ENCODE measurements around the gene RPUSD4.

The RPUSD4 gene

GRCh38 chr11:126163074-126163700, 48.3 kb downstream of the RPUSD4 start:
- H2BK5ac ChIP-seq (ENCODE audit: low read depth, low read length, poor library complexity): peak overlapping the region; percentile 15
- H3K79me1 ChIP-seq (ENCODE audit: low read length): peaks cover 9% of the 10 kb centered on the region
- peak overlapping the region; percentile 20 for H2BK12ac ChIP-seq (ENCODE audit: low read length)
- H3K9ac ChIP-seq (ENCODE audit: low read length): no peak overlapping the region
- no peak overlapping the region for H4K8ac ChIP-seq (ENCODE audit: low read depth, low read length)
- H2AFZ ChIP-seq (ENCODE audit: insufficient read depth, low read length, poor library complexity): no peak overlapping the region
- no peaks in the 10 kb centered on the region for H3K36me3 ChIP-seq (ENCODE audit: control insufficient read depth in 1 of 2, insufficient read depth in 2 of 2, low read length in 2 of 2)
- no peaks in the 10 kb centered on the region for H3K79me2 ChIP-seq (ENCODE audit: control insufficient read depth, insufficient read depth, low read length, poor library complexity)
- WGBS (ENCODE audit: extremely low coverage, insufficient coverage, insufficient read length): no CpG with 5 or more reads among the region's 22 CpGs
- no peak overlapping the region for H4K12ac ChIP-seq (ENCODE audit: low read depth, low read length)
- no peak overlapping the region for H3K4me3 ChIP-seq (ENCODE audit: low read depth, low read length)
- H3K4ac ChIP-seq (ENCODE audit: low read depth, low read length): no peak overlapping the region
- peak in 1 of 2 donors; percentile 18 for DNase-seq
- H4K91ac ChIP-seq (ENCODE audit: low read depth, low read length): peak overlapping the region; percentile 50
- no peak overlapping the region for H3K4me2 ChIP-seq (ENCODE audit: low read length)
- peaks cover 19 to 42% of the 10 kb centered on the region in 2 experiments for H3K4me1 ChIP-seq (ENCODE audit: control insufficient read depth in 1 of 2, insufficient read depth in 2 of 2, low read length in 2 of 2)
- H3K18ac ChIP-seq (ENCODE audit: low read length): no peak overlapping the region
- peak overlapping the region; percentile 23 for H2BK120ac ChIP-seq (ENCODE audit: insufficient read depth, low read length, poor library complexity)
- peak overlapping the region; percentile 10 for H3K14ac ChIP-seq (ENCODE audit: low read length)
- peaks cover 3% of the 10 kb centered on the region for H3K9me3 ChIP-seq (ENCODE audit: insufficient read depth, low read depth, low read length)
- peak overlapping the region; percentile 13 for H3K27ac ChIP-seq (ENCODE audit: low read depth, low read length)
- no peak overlapping the region for H3K23ac ChIP-seq (ENCODE audit: low read length)
- no peak overlapping the region for H2AK5ac ChIP-seq (ENCODE audit: low read length)
- H3K27me3 ChIP-seq (ENCODE audit: insufficient read depth, low read length): no peaks in the 10 kb centered on the region

DNA sequence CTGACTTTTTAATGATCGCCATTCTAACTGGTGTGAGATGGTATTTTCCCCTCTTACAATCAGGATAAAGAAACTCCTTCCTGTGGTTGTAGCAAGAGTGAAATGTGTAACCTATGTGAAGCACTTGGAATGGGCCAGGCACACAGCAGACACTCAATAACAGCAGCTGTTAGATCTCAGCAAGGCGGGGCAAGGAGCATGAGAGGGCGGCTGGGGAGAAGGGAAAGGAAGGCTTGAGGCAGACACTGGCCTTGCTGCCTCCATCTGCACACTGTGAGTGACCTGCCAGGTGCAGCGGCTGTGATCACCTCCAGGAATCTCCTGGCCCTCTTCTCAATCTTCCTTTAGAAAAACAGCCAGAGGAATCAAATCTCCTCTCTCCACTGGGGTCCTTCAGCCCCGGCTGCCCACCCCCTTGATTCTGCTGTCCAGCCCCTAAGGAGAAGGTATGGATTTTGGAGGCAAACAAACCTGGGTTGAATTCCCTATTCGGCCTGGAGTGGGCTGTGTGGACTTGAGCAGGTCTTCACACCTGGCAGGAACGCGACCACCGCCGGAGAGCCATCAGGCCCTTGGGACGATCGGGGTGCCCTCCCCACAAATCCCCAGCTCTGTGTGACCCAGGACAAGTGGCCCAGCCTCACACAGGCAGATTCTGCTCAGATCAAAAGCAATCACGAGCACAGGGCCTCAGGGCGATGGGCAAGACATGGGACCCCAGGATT, 49.0 kb downstream of the RPUSD4 start:
- Histone ChIP-seq H4K91ac (ENCODE audit: low read depth, low read length) (peak overlapping the region; percentile 9), H3K27me3 (ENCODE audit: insufficient read depth, low read length) (no peaks in the 10 kb centered on the region), H3K36me3 (ENCODE audit: control insufficient read depth in 1 of 2, insufficient read depth in 2 of 2, low read length in 2 of 2) (no peaks in the 10 kb centered on the region), H3K79me1 (ENCODE audit: low read length) (peaks cover 9% of the 10 kb centered on the region), H3K79me2 (ENCODE audit: control insufficient read depth, insufficient read depth, low read length, poor library complexity) (no peaks in the 10 kb centered on the region), H3K27ac (ENCODE audit: low read depth, low read length) (no peak overlapping the region), H2BK5ac (ENCODE audit: low read depth, low read length, poor library complexity) (no peak overlapping the region), H3K9ac (ENCODE audit: low read length) (no peak overlapping the region), H2BK120ac (ENCODE audit: insufficient read depth, low read length, poor library complexity) (no peak overlapping the region), H4K8ac (ENCODE audit: low read depth, low read length) (no peak overlapping the region), H3K4me1 (ENCODE audit: control insufficient read depth in 1 of 2, insufficient read depth in 2 of 2, low read length in 2 of 2) (peaks cover 21 to 43% of the 10 kb centered on the region in 2 experiments), H2AK5ac (ENCODE audit: low read length) (no peak overlapping the region), H3K4me3 (ENCODE audit: low read depth, low read length) (no peak overlapping the region), H3K23ac (ENCODE audit: low read length) (no peak overlapping the region), H3K18ac (ENCODE audit: low read length) (no peak overlapping the region), H3K9me3 (ENCODE audit: insufficient read depth, low read depth, low read length) (peaks cover 3% of the 10 kb centered on the region), H2AFZ (ENCODE audit: insufficient read depth, low read length, poor library complexity) (no peak overlapping the region), H3K4me2 (ENCODE audit: low read length) (no peak overlapping the region), H3K4ac (ENCODE audit: low read depth, low read length) (no peak overlapping the region), H2BK12ac (ENCODE audit: low read length) (no peak overlapping the region), H3K14ac (ENCODE audit: low read length) (peak overlapping the region; percentile 5), H4K12ac (ENCODE audit: low read depth, low read length) (no peak overlapping the region)
- no peak for DNase-seq
- no CpG with 5 or more reads among the region's 14 CpGs for WGBS (ENCODE audit: extremely low coverage, insufficient coverage, insufficient read length)

DNA sequence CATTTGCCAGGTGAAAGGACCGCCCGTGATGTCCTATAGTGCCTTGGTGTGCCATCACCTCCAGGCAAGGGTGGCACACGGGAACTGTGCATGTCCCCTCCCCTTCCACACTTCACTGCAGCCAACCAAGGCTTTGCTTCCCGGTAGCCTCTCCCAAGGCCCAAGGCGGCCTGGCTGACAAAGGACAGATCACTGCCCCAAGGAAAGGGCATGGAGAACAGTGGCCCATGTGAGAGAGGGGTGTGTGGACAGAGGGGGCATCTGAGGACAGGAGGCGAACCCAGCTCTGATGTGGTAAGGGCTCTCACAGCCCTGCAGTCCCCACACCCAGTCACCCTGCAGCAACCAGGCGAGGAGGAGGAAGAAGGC, 50.4 kb downstream of the RPUSD4 start:
- H3K4me2 ChIP-seq (ENCODE audit: low read length): no peak overlapping the region
- no peaks in the 10 kb centered on the region for H3K27me3 ChIP-seq (ENCODE audit: insufficient read depth, low read length)
- H3K4ac ChIP-seq (ENCODE audit: low read depth, low read length): no peak overlapping the region
- H3K14ac ChIP-seq (ENCODE audit: low read length): peak overlapping the region; percentile 47
- no peak overlapping the region for H3K9ac ChIP-seq (ENCODE audit: low read length)
- H2BK12ac ChIP-seq (ENCODE audit: low read length): peak overlapping the region; percentile 44
- peaks cover 3% of the 10 kb centered on the region for H3K9me3 ChIP-seq (ENCODE audit: insufficient read depth, low read depth, low read length)
- no peak overlapping the region for H3K27ac ChIP-seq (ENCODE audit: low read depth, low read length)
- H3K79me2 ChIP-seq (ENCODE audit: control insufficient read depth, insufficient read depth, low read length, poor library complexity): no peaks in the 10 kb centered on the region
- no peak overlapping the region for H4K8ac ChIP-seq (ENCODE audit: low read depth, low read length)
- no peak overlapping the region for H2BK5ac ChIP-seq (ENCODE audit: low read depth, low read length, poor library complexity)
- DNase-seq: no peak
- H3K36me3 ChIP-seq (ENCODE audit: control insufficient read depth in 1 of 2, insufficient read depth in 2 of 2, low read length in 2 of 2): no peaks in the 10 kb centered on the region
- H2BK120ac ChIP-seq (ENCODE audit: insufficient read depth, low read length, poor library complexity): no peak overlapping the region
- H4K91ac ChIP-seq (ENCODE audit: low read depth, low read length): peak overlapping the region; percentile 23
- peaks cover 7% of the 10 kb centered on the region for H3K79me1 ChIP-seq (ENCODE audit: low read length)
- H2AFZ ChIP-seq (ENCODE audit: insufficient read depth, low read length, poor library complexity): no peak overlapping the region
- WGBS (ENCODE audit: extremely low coverage, insufficient coverage, insufficient read length): no CpG with 5 or more reads among the region's 7 CpGs
- peaks cover 20 to 35% of the 10 kb centered on the region in 2 experiments for H3K4me1 ChIP-seq (ENCODE audit: control insufficient read depth in 1 of 2, insufficient read depth in 2 of 2, low read length in 2 of 2)
- H3K18ac ChIP-seq (ENCODE audit: low read length): no peak overlapping the region
- peak overlapping the region; percentile 27 for H2AK5ac ChIP-seq (ENCODE audit: low read length)
- H3K23ac ChIP-seq (ENCODE audit: low read length): no peak overlapping the region
- H4K12ac ChIP-seq (ENCODE audit: low read depth, low read length): no peak overlapping the region
- H3K4me3 ChIP-seq (ENCODE audit: low read depth, low read length): no peak overlapping the region

DNA sequence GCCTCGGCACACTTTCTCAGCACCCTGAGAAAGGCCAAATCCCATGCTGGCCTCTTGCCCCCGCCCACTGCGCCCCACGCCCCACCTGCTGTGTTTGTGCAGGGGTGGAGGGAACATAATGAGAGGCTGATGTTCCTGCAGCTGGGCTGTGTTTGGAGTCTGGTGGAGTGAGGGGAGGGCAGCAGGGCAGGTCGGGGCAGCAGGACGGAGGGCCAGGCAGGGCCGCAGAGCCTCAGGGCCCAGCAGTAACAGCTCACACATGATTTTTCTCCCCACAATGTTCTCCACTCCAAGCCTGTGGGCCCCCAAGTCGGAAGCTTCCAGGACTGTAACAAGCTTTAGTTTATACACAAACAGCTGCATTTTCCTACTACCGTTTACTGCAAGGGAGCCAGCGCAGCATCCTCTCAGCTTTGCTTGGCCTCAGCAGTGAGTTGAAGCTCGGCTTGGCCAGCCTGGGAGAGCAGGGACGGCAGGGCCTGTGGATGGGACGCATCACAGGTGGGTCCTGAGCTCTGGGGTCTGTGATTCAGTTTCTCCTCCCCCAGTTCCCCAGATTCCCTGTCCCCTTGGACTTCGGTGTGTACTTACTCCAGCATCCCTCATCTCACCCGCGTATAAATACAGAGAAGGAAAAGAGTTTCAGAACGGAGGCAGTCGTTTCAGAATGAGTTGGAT, 51.0 kb downstream of the RPUSD4 start:
- no peaks in the 10 kb centered on the region for H3K36me3 ChIP-seq (ENCODE audit: control insufficient read depth in 1 of 2, insufficient read depth in 2 of 2, low read length in 2 of 2)

More for the DNA sequence above, 51.0 kb downstream of the RPUSD4 start:
- Histone ChIP-seq H3K79me1 (ENCODE audit: low read length) (peaks cover 4% of the 10 kb centered on the region), H3K27ac (ENCODE audit: low read depth, low read length) (no peak overlapping the region), H4K8ac (ENCODE audit: low read depth, low read length) (no peak overlapping the region), H3K79me2 (ENCODE audit: control insufficient read depth, insufficient read depth, low read length, poor library complexity) (no peaks in the 10 kb centered on the region), H3K4me3 (ENCODE audit: low read depth, low read length) (no peak overlapping the region), H3K4ac (ENCODE audit: low read depth, low read length) (no peak overlapping the region), H3K18ac (ENCODE audit: low read length) (no peak overlapping the region), H2AFZ (ENCODE audit: insufficient read depth, low read length, poor library complexity) (no peak overlapping the region), H3K23ac (ENCODE audit: low read length) (no peak overlapping the region), H3K27me3 (ENCODE audit: insufficient read depth, low read length) (no peaks in the 10 kb centered on the region), H2BK120ac (ENCODE audit: insufficient read depth, low read length, poor library complexity) (no peak overlapping the region), H2BK5ac (ENCODE audit: low read depth, low read length, poor library complexity) (no peak overlapping the region), H3K9me3 (ENCODE audit: insufficient read depth, low read depth, low read length) (peaks cover 3% of the 10 kb centered on the region), H3K14ac (ENCODE audit: low read length) (no peak overlapping the region), H3K9ac (ENCODE audit: low read length) (no peak overlapping the region), H3K4me2 (ENCODE audit: low read length) (no peak overlapping the region), H3K4me1 (ENCODE audit: control insufficient read depth in 1 of 2, insufficient read depth in 2 of 2, low read length in 2 of 2) (peaks cover 19 to 32% of the 10 kb centered on the region in 2 experiments), H4K12ac (ENCODE audit: low read depth, low read length) (no peak overlapping the region), H4K91ac (ENCODE audit: low read depth, low read length) (no peak overlapping the region), H2AK5ac (ENCODE audit: low read length) (peak overlapping the region; percentile 27), H2BK12ac (ENCODE audit: low read length) (peak overlapping the region; percentile 51)
- WGBS (ENCODE audit: extremely low coverage, insufficient coverage, insufficient read length): no CpG with 5 or more reads among the region's 18 CpGs
- DNase-seq: no peak

Data from trophoblast cell (in vitro differentiated cells and primary cell).